Myocyte (in vitro differentiated cells): Measurements from ENCODE around the gene CYBB. TPM values are rescaled to one million over a fixed set of nuclear protein-coding genes. Genes with fewer than 3 reads are reported as not detected.
A peak's percentile ranks its signal among the peaks of the same experiment; 100 is the strongest.

Experiments
- DNase-seq: peaks from one replicate; pipeline ENCODE4 v3.0.0-alpha.2; 2012; ENCODE audit warnings: low read depth
- total RNA-seq: library from RNA; depleted of rRNA; stranded (reverse); fragments of >200 nt; gene quantifications from 2 replicates; pipeline ENCODE4 v1.2.3, GENCODE V29; 2014

The CYBB gene
- total RNA-seq, 1 donor from 2014 or later = 0.08 TPM

GRCh38 chrX:37840931-37841330, 61.1 kb downstream of the CYBB start:
- no peak for DNase-seq

GRCh38 chrX:37844622-37845021, 64.8 kb downstream of the CYBB start:
- DNase-seq = no peak

DNA sequence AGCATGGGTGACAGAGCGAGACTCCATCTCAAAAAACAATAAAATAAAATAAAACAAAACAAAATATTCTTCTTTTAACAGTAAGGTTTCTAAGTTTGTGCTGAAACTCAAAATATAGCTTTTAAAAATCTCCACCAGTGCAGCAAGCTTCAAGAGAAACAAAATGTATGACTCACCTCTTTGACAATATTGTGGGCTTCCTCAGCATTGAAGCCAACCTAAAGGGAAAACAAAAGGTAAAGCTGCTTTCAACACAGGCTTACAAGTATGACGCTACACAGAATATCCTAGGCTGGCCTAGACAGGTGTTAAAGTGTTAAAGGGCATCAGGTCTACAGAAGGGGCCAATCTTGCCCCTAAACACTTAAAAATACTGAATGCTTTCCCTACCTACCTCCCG, 66.3 kb downstream of the CYBB start:
- no peak for DNase-seq

GRCh38 chrX:37846558-37846933, 66.7 kb downstream of the CYBB start:
- no peak for DNase-seq

GRCh38 chrX:37846934-37847732, 67.3 kb downstream of the CYBB start, which contains the start of gene DYNLT3:
TSS of gene DYNLT3 (minus strand) at chrX:37847571. CDS start at chrX:37847510, 61 bp downstream.
- DNase-seq = peak; percentile 78

GRCh38 chrX:37847733-37848197, 67.9 kb downstream of the CYBB start:
- no peak for DNase-seq

- DNase-seq = no peak
Observed at GRCh38 chrX:37854148-37854547, 74.3 kb downstream of the CYBB start.

DNA sequence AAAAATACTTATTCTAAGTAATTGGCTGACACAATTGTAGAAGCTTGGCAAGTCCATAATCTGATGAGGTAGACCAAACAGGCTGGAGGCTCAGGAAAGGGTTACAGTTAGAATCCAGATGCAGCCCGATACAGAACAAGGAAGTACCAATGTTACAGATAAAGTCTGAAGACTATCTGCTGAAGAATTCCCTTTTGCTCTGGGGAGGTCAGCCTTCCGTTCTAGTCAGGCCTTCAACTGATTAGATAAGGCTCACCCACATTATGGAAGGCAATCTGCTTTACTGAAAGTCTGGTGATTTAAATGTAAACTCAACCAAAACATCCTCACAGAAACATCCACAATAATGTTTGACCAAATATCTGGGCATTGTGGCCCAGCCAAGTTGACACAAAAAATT, 74.9 kb downstream of the CYBB start:
- DNase-seq = no peak

DNA sequence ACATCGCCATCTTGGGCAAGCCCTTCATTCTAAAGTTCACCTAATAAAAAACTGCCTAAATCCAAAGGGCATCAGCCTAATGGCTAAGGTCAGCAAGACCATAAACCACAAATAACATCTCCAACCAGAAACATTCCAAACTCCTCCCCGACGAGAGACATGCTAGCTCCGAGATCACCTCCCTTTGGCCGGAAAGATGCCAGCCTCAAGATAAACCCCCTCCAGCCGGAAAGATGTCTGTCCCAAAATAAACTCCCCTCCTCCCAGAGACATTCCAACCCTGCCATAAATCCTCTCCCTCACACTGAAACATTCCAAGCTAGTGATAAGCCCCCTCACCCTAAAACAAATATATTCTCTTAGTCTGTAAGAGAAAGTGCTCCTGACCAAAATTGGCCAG, 80.9 kb downstream of the CYBB start:
- DNase-seq = peak; percentile 80

- no peak for DNase-seq
Observed at GRCh38 chrX:37862851-37863250, 83.0 kb downstream of the CYBB start.

Other genes with a start within 250 kb of the CYBB start
- 0.21 and 0.31 TPM in 2 replicates for gene LANCL3, start 208.4 kb upstream of the CYBB start, total RNA-seq
- gene XK, start 94.3 kb upstream of the CYBB start, total RNA-seq = 0.47 and 0.88 TPM in 2 replicates
- gene DYNLT3, start 67.5 kb downstream of the CYBB start, total RNA-seq = 57.0 and 61.2 TPM in 2 replicates
- gene SYTL5, start 226.5 kb downstream of the CYBB start, total RNA-seq = 0.16 and 0.26 TPM in 2 replicates